Measurements from ENCODE around the gene PGBD1. TPM values are rescaled to one million over a fixed set of nuclear protein-coding genes. Genes with fewer than 3 reads are reported as not detected.

The PGBD1 gene
- total and polyA plus RNA-seq, 2 of the 8 experiments (the other 6 are each of a cell fraction or from before 2014, with no cell fraction given): 2.5 to 9.2 TPM

DNA sequence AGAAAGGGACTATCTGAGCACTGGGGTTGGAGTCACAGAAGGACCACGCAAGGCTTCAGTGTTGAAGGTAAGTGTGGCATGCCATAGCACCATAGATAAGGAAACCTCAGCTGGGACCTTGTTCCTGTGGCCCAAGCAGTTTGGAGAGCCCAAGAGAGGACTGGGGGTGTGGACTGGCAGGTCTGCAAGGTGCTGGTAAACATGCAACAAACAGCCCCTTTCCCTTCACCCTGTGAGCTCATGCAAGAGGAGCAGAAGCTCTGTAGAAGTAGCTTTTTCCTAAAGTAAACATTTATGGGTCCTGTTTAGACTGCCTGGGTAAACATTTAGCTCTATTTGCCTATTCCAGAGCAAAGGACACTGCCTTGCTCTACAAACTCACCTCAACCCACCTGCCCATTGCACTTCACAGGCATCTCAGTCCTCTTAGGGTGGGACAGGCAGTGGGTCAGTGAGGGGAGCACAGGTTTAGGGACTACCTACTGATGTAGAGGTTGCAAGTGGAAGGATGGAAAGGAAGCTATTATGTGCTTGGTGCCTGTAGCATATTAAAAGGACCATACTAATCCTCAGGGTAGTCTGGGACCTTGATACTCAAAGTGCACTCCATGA is 42.5 kb downstream of the PGBD1 start (continued):
- TF ChIP-seq SRF (IDR thresholded peaks at IDR 0.05; ENCODE audit: low read depth, low read length) (no peak), RNF2 (IDR thresholded peaks at IDR 0.05; ENCODE audit: borderline replicate concordance, low read depth, low read length, missing control alignments, poor library complexity, severe bottlenecking) (no peak), GTF2F1 (IDR thresholded peaks at IDR 0.05; ENCODE audit: borderline replicate concordance, low read depth, low read length) (no peak), TCF12 (IDR thresholded peaks at IDR 0.05; ENCODE audit: low read depth, low read length) (no peak), MAX (IDR thresholded peaks at IDR 0.05) (no peak)

Data from H1 (cell line).